Measurements from ENCODE around the gene NUDT19. TPM values are rescaled to one million over a fixed set of nuclear protein-coding genes. Genes with fewer than 3 reads are reported as not detected.

The NUDT19 gene
- total RNA-seq, 4 donors from 2014 or later = 1.3 to 8.4 (median 5.9) TPM; not detected in 1

DNA sequence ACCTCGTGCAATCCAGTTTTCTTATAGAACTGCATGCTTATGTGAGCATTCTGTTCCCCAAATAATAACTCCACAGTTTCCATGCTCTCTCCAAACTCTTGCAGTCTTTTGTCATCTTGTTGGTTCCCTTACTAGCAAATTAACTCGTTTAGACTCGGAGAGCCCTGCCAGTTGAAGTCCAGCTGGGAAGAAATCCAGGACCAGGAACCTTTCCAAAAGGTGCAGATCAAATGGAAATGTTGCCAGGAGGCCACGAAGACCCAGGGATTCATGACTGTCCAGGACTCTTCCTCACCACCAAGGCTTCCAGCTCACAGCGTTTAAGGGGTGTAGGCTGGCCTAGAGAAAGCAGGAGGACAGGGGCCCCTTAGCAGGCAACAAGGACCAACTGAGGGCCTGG is 25.9 kb downstream of the NUDT19 start:
- Histone ChIP-seq H3K27me3 (no peaks in the 10 kb centered on the region), H3K4me3 (no peak overlapping the region), H3K27ac (no peak overlapping the region), H3K4me1 (no peaks in the 10 kb centered on the region), H3K9me3 (no peaks in the 10 kb centered on the region), H3K36me3 (no peaks in the 10 kb centered on the region)
- DNase-seq = no peak
- TF ChIP-seq, protein P1, sequence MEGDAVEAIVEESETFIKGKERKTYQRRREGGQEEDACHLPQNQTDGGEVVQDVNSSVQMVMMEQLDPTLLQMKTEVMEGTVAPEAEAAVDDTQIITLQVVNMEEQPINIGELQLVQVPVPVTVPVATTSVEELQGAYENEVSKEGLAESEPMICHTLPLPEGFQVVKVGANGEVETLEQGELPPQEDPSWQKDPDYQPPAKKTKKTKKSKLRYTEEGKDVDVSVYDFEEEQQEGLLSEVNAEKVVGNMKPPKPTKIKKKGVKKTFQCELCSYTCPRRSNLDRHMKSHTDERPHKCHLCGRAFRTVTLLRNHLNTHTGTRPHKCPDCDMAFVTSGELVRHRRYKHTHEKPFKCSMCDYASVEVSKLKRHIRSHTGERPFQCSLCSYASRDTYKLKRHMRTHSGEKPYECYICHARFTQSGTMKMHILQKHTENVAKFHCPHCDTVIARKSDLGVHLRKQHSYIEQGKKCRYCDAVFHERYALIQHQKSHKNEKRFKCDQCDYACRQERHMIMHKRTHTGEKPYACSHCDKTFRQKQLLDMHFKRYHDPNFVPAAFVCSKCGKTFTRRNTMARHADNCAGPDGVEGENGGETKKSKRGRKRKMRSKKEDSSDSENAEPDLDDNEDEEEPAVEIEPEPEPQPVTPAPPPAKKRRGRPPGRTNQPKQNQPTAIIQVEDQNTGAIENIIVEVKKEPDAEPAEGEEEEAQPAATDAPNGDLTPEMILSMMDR (IDR thresholded peaks at IDR 0.05) = no peak
- TF ChIP-seq POLR2A (IDR thresholded peaks at IDR 0.05) = no peak
- intact Hi-C loops (cut with DNase I; ENCODE audit: low total_unique reads) = no loop called here

DNA sequence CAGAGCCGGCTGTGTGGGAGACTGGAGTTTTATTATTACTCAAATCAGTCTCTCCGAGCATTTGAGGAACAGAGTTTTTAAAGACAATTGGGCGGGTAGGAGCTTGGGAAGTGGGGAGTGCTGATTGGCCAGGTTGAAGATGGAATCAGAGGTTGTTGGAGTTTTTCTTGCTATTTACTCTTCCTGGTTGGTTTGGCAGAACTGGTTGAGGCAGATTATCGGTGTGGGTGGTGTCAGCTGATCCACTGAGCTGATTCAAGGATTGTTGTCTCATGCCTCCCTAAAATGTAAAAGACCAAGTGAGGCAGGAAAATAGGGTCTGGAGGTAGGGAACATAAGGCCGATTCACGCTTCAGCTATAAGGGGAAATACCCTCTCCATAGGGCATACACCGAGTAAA is 26.7 kb downstream of the NUDT19 start:
- Histone ChIP-seq H3K4me3 (no peak overlapping the region), H3K9me3 (no peaks in the 10 kb centered on the region), H3K27me3 (no peaks in the 10 kb centered on the region), H3K36me3 (no peaks in the 10 kb centered on the region), H3K4me1 (no peaks in the 10 kb centered on the region), H3K27ac (no peak overlapping the region)
- TF ChIP-seq, protein P1 (IDR thresholded peaks at IDR 0.05) = no peak
- no peak for TF ChIP-seq POLR2A (IDR thresholded peaks at IDR 0.05)
- intact Hi-C loops (cut with DNase I; ENCODE audit: low total_unique reads) = no loop called here
- DNase-seq = no peak

DNA sequence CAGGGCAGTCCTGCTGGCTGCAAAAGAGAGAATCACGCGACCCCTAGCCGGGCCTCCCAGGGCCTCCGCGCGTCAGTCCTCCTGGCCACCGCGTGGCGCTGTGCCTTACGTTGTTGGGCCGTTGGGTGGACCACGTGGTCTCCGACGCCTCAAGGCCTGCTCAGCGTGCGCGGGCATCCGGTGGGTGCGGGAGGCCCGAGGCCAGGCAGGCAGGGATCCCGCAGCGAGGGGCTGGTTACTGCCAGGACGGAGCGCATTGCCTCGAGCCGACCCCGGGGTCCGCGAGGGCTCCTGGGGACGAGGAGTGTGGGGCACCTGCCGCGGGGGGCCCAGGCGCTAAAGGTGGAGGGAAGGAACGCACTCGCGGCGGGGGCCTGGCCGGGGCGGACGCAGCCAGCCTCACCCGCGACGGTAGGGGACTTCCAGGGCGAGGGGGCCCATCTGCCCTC is 28.0 kb downstream of the NUDT19 start, which contains the start of gene TDRD12:
Gene TDRD12 (plus strand): TSS at position 157 of the 449 bp plus-strand sequence. CDS start 306 bp downstream, outside the sequence.
- no peaks in the 10 kb centered on the region for H3K4me1 ChIP-seq
- no peak within 1 kb of the TSS for H3K27ac ChIP-seq
- no peak within 1 kb of the TSS for H3K4me3 ChIP-seq
- TF ChIP-seq, protein P1 (IDR thresholded peaks at IDR 0.05) = no peak
- TF ChIP-seq POLR2A (IDR thresholded peaks at IDR 0.05) = no peak
- no peaks in the 10 kb centered on the region for H3K27me3 ChIP-seq
- H3K9me3 ChIP-seq = no peaks in the 10 kb centered on the region
- intact Hi-C loops (cut with DNase I; ENCODE audit: low total_unique reads) = no loop called here
- no peak for DNase-seq
- H3K36me3 ChIP-seq = no peaks in the 10 kb centered on the region

DNA sequence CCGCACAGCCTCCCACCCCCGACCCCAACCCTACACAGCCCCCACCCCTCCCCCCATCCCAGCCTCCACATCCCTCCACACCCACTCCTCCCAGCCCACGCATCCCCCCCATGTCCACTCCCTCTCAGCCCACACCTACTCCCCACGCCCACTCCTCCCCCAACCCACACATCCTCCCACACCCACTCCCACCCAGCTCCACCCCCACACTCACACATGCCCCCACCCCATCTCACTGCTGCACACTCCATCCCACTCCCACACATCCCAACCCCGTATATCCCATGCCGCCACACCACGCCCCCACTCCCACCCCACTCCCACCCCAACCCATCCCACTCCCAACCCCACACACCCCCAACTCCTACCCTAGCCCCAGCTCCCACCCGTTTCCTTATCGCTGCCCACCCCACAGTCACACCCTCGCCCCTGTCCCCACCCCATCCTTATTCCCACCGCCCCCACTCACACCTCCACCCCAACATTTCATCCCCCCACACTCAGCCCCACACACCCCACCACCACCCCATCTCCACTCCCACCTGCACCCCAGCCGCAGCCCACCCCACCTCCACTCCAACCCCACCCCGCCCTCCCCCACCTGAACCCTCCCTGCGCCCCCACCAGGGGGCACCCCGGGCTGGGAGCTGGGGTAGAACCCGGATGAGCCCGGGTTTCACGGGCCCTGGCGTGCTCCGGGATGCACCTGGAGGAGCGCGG is 28.8 kb downstream of the NUDT19 start:
- DNase-seq = no peak
- Histone ChIP-seq H3K9me3 (no peaks in the 10 kb centered on the region), H3K36me3 (no peaks in the 10 kb centered on the region), H3K4me1 (no peaks in the 10 kb centered on the region), H3K27ac (no peak overlapping the region), H3K27me3 (no peaks in the 10 kb centered on the region), H3K4me3 (no peak overlapping the region)
- TF ChIP-seq, protein P1 (IDR thresholded peaks at IDR 0.05) = no peak
- no peak for TF ChIP-seq POLR2A (IDR thresholded peaks at IDR 0.05)
- intact Hi-C loops (cut with DNase I; ENCODE audit: low total_unique reads) = no loop called here

DNA sequence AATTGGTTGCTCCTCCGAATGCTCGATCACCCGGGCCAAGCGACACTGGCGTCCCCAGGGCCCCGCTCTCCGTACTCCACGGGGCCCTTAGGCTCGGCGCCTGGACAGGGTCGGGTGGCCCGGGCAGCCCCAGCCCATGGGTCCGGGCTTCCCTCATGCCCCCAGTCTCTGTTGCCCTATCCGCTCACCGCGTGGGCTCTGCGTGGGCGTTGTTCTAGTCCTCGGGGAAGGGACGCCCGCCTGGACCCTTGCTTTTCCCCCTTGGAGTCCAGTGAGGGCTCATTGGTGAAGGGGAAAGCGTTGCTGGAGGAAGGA is 29.3 kb downstream of the NUDT19 start:
- intact Hi-C loops (cut with DNase I; ENCODE audit: low total_unique reads) = no loop called here
- H3K4me1 ChIP-seq = no peaks in the 10 kb centered on the region
- no peaks in the 10 kb centered on the region for H3K9me3 ChIP-seq
- TF ChIP-seq, protein P1 (IDR thresholded peaks at IDR 0.05) = no peak
- TF ChIP-seq POLR2A (IDR thresholded peaks at IDR 0.05) = no peak
- H3K36me3 ChIP-seq = no peaks in the 10 kb centered on the region
- H3K27ac ChIP-seq = no peak overlapping the region
- DNase-seq = no peak
- H3K27me3 ChIP-seq = no peaks in the 10 kb centered on the region
- H3K4me3 ChIP-seq = no peak overlapping the region
